Hepatocyte (in vitro differentiated cells): ENCODE data around the gene SNX32.

Experiments used
- EZH2phosphoT487 ChIP-seq: fragments of 200-600 bp; sonication (generic); IDR thresholded peaks from one replicate; pipeline ENCODE4 v1.6.1; 2018; ENCODE audit warnings: antibody characterized with exemption, mild to moderate bottlenecking, low read depth, moderate library complexity; ENCODE audit not compliant: unreplicated experiment, severe bottlenecking
- TF ChIP-seq, protein P1 (sequence below): fragments of 200-600 bp; sonication (generic); IDR thresholded peaks from 2 replicates; pipeline ENCODE4 v1.5.1; 2016; ENCODE audit warnings: antibody characterized with exemption, mild to moderate bottlenecking; ENCODE audit not compliant: poor library complexity

DNA sequence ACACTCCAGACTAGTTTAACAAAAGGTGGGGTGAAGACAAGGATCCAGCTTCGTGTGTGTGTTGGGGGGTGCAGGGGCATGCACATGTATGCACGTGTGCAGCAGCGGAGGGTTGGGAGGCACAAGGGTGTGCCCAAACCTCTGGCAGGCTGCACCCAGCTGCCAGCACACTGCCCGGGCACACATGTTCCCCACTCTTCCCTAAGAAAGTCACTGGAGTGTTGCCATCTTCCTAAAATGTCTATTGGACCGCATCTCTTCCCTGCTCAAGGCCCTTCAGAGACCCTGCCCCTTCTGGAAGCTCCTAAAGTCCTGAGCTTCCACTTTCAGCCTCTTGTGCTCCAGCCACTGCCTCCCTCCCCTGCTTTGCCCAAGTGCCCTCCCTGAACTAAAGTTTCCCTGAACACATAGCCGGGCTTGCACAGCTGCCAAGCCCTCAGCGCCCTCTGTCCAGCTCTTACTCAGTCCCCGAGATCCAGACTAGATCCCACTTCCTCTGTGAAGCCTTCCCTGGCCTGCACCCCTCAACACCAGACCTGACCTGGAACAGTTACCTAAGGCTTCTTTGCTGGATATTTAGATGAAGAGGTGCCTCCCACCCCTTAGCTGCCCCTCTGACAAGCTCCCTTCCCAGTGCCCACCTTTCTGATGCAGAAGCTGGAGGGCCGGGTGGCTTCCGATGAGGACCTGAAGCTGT is 18.2 kb downstream of the SNX32 start:
- TF ChIP-seq, protein P1, sequence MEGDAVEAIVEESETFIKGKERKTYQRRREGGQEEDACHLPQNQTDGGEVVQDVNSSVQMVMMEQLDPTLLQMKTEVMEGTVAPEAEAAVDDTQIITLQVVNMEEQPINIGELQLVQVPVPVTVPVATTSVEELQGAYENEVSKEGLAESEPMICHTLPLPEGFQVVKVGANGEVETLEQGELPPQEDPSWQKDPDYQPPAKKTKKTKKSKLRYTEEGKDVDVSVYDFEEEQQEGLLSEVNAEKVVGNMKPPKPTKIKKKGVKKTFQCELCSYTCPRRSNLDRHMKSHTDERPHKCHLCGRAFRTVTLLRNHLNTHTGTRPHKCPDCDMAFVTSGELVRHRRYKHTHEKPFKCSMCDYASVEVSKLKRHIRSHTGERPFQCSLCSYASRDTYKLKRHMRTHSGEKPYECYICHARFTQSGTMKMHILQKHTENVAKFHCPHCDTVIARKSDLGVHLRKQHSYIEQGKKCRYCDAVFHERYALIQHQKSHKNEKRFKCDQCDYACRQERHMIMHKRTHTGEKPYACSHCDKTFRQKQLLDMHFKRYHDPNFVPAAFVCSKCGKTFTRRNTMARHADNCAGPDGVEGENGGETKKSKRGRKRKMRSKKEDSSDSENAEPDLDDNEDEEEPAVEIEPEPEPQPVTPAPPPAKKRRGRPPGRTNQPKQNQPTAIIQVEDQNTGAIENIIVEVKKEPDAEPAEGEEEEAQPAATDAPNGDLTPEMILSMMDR: no peak
- TF ChIP-seq EZH2phosphoT487: no peak
